ENCODE measurements around the gene AGTR1. TPM values are rescaled to one million over a fixed set of nuclear protein-coding genes. Genes with fewer than 3 reads are reported as not detected.
A peak's percentile ranks its signal among the peaks of the same experiment; 100 is the strongest.
"Not testable (repeated sequence)": the region's sequence is repeated elsewhere in the genome, so short reads cannot be mapped to it uniquely, and the experiment has no call there.

AGTR1 gene
- total and polyA plus RNA-seq, 3 experiments from 2014 or later, result not detected

DNA sequence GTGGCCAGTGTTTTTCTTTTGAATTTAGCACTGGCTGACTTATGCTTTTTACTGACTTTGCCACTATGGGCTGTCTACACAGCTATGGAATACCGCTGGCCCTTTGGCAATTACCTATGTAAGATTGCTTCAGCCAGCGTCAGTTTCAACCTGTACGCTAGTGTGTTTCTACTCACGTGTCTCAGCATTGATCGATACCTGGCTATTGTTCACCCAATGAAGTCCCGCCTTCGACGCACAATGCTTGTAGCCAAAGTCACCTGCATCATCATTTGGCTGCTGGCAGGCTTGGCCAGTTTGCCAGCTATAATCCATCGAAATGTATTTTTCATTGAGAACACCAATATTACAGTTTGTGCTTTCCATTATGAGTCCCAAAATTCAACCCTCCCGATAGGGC lies 43.5 kb downstream of the AGTR1 start:
- H3K27me3 Mint-ChIP-seq, result no peaks in the 10 kb centered on the region
- H3K27me3 ChIP-seq (ENCODE audit: insufficient read depth, low read length, poor library complexity, severe bottlenecking), result no peaks in the 10 kb centered on the region
- no peak overlapping the region for H3K27ac ChIP-seq (ENCODE audit: low read depth, low read length)
- CTCF ChIA-PET, result no interaction called here
- peaks cover 0 to 5% (median 0%) of the 10 kb centered on the region in 5 donors for H3K9me3 Mint-ChIP-seq
- H3K4me3 Mint-ChIP-seq, result no peak overlapping the region
- POLR2A ChIA-PET, result no interaction called here
- H3K36me3 Mint-ChIP-seq, result no peaks in the 10 kb centered on the region
- H3K9me3 ChIP-seq (ENCODE audit: low read length), result no peaks in the 10 kb centered on the region
- no peak overlapping the region for H3K4me3 ChIP-seq (ENCODE audit: low read length)
- no peak for DNase-seq
- H3K4me1 ChIP-seq (ENCODE audit: insufficient read depth, low read length), result no peaks in the 10 kb centered on the region
- H3K27ac Mint-ChIP-seq, result no peak overlapping the region
- H3K4me1 Mint-ChIP-seq, result no peaks in the 10 kb centered on the region
- no peaks in the 10 kb centered on the region for H3K36me3 ChIP-seq (ENCODE audit: insufficient read depth, low read length)

DNA sequence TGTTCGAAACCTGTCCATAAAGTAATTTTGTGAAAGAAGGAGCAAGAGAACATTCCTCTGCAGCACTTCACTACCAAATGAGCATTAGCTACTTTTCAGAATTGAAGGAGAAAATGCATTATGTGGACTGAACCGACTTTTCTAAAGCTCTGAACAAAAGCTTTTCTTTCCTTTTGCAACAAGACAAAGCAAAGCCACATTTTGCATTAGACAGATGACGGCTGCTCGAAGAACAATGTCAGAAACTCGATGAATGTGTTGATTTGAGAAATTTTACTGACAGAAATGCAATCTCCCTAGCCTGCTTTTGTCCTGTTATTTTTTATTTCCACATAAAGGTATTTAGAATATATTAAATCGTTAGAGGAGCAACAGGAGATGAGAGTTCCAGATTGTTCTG lies 44.4 kb downstream of the AGTR1 start:
- H3K36me3 Mint-ChIP-seq, result no peaks in the 10 kb centered on the region
- no peak overlapping the region for H3K4me3 Mint-ChIP-seq
- peaks cover 0 to 7% (median 0%) of the 10 kb centered on the region in 5 donors for H3K9me3 Mint-ChIP-seq
- H3K27ac Mint-ChIP-seq, result no peak overlapping the region
- no peak overlapping the region for H3K27ac ChIP-seq (ENCODE audit: low read depth, low read length)
- H3K27me3 Mint-ChIP-seq, result no peaks in the 10 kb centered on the region
- CTCF ChIA-PET, result no interaction called here
- H3K27me3 ChIP-seq (ENCODE audit: insufficient read depth, low read length, poor library complexity, severe bottlenecking), result no peaks in the 10 kb centered on the region
- DNase-seq, result no peak
- H3K9me3 ChIP-seq (ENCODE audit: low read length), result no peaks in the 10 kb centered on the region
- no peak overlapping the region for H3K4me3 ChIP-seq (ENCODE audit: low read length)
- POLR2A ChIA-PET, result no interaction called here
- H3K36me3 ChIP-seq (ENCODE audit: insufficient read depth, low read length), result no peaks in the 10 kb centered on the region
- no peaks in the 10 kb centered on the region for H3K4me1 ChIP-seq (ENCODE audit: insufficient read depth, low read length)
- H3K4me1 Mint-ChIP-seq, result no peaks in the 10 kb centered on the region

DNA sequence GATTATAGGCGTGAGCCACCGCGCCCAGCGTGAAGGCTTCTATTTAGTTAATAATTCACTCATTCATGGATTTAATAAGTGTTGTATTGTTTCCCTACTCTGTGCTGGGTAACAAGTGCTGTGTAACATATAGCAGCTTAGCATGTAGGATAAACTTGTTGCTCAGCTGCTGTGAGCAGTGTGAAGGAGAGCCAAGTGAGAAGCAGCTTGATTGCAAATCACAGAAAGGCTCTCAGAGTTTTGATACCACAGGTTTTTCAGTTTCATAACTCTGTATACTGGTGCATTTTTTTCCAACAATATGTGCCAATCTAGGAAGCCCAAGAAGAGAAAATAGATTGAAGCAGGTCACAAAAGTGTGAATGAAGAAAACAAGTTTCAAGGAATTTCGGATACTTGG lies 48.4 kb downstream of the AGTR1 start:
- H3K27me3 ChIP-seq (ENCODE audit: insufficient read depth, low read length, poor library complexity, severe bottlenecking), result no peaks in the 10 kb centered on the region
- Mint-ChIP-seq H3K4me1 (no peaks in the 10 kb centered on the region), H3K36me3 (no peaks in the 10 kb centered on the region), H3K9me3 (peaks cover 0 to 2% (median 0%) of the 10 kb centered on the region in 5 donors), H3K4me3 (no peak overlapping the region), H3K27ac (no peak overlapping the region), H3K27me3 (peaks cover 0 to 2% of the 10 kb centered on the region in 2 donors)
- POLR2A ChIA-PET, result no interaction called here
- H3K4me3 ChIP-seq (ENCODE audit: low read length), result no peak overlapping the region
- no peak overlapping the region for H3K27ac ChIP-seq (ENCODE audit: low read depth, low read length)
- H3K9me3 ChIP-seq (ENCODE audit: low read length), result no peaks in the 10 kb centered on the region
- CTCF ChIA-PET, result no interaction called here
- H3K4me1 ChIP-seq (ENCODE audit: insufficient read depth, low read length), result no peaks in the 10 kb centered on the region
- DNase-seq, result no peak
- H3K36me3 ChIP-seq (ENCODE audit: insufficient read depth, low read length), result no peaks in the 10 kb centered on the region

DNA sequence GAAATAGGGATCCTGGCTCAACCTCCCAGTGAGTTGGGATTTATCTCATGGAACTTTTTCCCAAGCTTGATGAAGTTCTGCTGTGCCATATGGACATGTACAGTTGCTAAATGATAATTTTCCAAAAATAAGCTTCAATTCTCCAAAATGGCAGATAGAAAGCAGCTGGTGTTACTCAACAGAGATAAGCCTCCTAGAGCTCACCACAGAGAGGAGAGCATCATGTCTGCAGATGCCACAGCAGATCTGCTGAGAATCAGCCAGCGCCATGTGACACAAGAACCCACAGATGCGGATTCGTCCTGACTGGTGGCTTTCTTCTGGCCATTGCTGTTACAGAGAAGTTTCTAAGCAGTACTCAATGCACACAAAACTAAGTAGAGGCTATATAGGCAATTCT lies 50.6 kb downstream of the AGTR1 start:
- H3K4me1 ChIP-seq (ENCODE audit: insufficient read depth, low read length), result no peaks in the 10 kb centered on the region
- H3K27me3 ChIP-seq (ENCODE audit: insufficient read depth, low read length, poor library complexity, severe bottlenecking), result no peaks in the 10 kb centered on the region
- H3K9me3 ChIP-seq (ENCODE audit: low read length), result no peaks in the 10 kb centered on the region
- CTCF ChIA-PET, result no interaction called here
- Mint-ChIP-seq H3K4me1 (no peaks in the 10 kb centered on the region), H3K27me3 (peaks cover 0 to 2% of the 10 kb centered on the region in 2 donors), H3K9me3 (peaks cover 0 to 5% (median 0%) of the 10 kb centered on the region in 5 donors), H3K27ac (no peak overlapping the region), H3K4me3 (no peak overlapping the region), H3K36me3 (no peaks in the 10 kb centered on the region)
- POLR2A ChIA-PET, result no interaction called here
- H3K27ac ChIP-seq (ENCODE audit: low read depth, low read length), result no peak overlapping the region
- no peaks in the 10 kb centered on the region for H3K36me3 ChIP-seq (ENCODE audit: insufficient read depth, low read length)
- no peak overlapping the region for H3K4me3 ChIP-seq (ENCODE audit: low read length)
- DNase-seq, result no peak

DNA sequence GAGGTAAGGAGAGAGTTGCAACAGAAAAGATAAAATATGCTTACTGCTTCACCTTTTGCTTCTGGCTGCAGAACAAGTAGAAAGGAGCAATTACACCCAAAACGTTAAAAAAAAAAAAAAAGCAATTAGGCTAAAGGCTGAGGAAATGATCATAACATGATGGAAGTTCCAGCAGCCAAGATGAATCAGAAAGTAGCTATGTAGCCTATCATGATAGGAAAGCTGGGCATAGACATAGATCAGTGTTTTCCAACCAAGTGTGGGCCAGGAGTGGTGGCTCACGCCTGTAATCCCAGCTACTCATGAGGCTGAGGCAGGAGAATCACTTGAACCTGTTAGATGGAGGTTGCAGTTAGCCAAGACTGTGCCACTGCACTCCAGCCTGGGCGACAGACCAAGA lies 52.6 kb downstream of the AGTR1 start:
- no peaks in the 10 kb centered on the region for H3K4me1 Mint-ChIP-seq
- no peaks in the 10 kb centered on the region for H3K36me3 Mint-ChIP-seq
- Histone ChIP-seq H3K36me3 (ENCODE audit: insufficient read depth, low read length) (no peaks in the 10 kb centered on the region), H3K27ac (ENCODE audit: low read depth, low read length) (no peak overlapping the region), H3K4me1 (ENCODE audit: insufficient read depth, low read length) (no peaks in the 10 kb centered on the region), H3K4me3 (ENCODE audit: low read length) (no peak overlapping the region), H3K9me3 (ENCODE audit: low read length) (no peaks in the 10 kb centered on the region), H3K27me3 (ENCODE audit: insufficient read depth, low read length, poor library complexity, severe bottlenecking) (no peaks in the 10 kb centered on the region)
- H3K27me3 Mint-ChIP-seq, result peaks cover 0 to 2% of the 10 kb centered on the region in 2 donors
- no peak overlapping the region for H3K4me3 Mint-ChIP-seq
- no peak for DNase-seq
- H3K9me3 Mint-ChIP-seq, result peaks cover 0 to 7% (median 0%) of the 10 kb centered on the region in 5 donors
- no peak overlapping the region for H3K27ac Mint-ChIP-seq
- CTCF ChIA-PET, result no interaction called here
- POLR2A ChIA-PET, result no interaction called here

DNA sequence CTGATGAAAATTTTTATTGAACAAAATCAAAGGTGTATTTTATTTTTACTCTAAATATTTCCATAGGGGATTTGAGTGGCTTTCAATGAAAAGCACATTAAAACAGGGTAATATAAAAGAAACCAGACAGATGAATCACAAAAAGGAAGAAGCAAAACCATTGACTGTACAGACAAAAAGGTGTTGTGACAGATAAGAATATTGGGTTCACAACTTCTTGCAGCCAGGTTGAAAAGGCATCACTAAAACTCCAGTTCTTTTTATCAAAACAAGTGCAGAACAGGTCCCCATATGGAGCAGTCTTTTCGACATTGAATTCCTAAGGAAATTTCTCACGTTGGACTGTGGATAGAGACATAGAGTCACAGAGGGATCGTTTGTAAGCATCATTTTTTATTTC lies 53.8 kb downstream of the AGTR1 start:
- H3K27me3 ChIP-seq (ENCODE audit: insufficient read depth, low read length, poor library complexity, severe bottlenecking), result no peaks in the 10 kb centered on the region
- no peak overlapping the region for H3K4me3 Mint-ChIP-seq
- no peak for DNase-seq
- no peaks in the 10 kb centered on the region for H3K9me3 ChIP-seq (ENCODE audit: low read length)
- peaks cover 0 to 4% (median 0%) of the 10 kb centered on the region in 5 donors for H3K9me3 Mint-ChIP-seq
- no peaks in the 10 kb centered on the region for H3K36me3 ChIP-seq (ENCODE audit: insufficient read depth, low read length)
- no peak overlapping the region for H3K27ac ChIP-seq (ENCODE audit: low read depth, low read length)
- H3K27me3 Mint-ChIP-seq, result peaks cover 0 to 2% of the 10 kb centered on the region in 2 donors
- no peaks in the 10 kb centered on the region for H3K4me1 Mint-ChIP-seq
- ChIA-PET POLR2A (no interaction called here), CTCF (no interaction called here)
- H3K4me1 ChIP-seq (ENCODE audit: insufficient read depth, low read length), result no peaks in the 10 kb centered on the region
- no peak overlapping the region for H3K4me3 ChIP-seq (ENCODE audit: low read length)
- H3K36me3 Mint-ChIP-seq, result no peaks in the 10 kb centered on the region
- H3K27ac Mint-ChIP-seq, result no peak overlapping the region

DNA sequence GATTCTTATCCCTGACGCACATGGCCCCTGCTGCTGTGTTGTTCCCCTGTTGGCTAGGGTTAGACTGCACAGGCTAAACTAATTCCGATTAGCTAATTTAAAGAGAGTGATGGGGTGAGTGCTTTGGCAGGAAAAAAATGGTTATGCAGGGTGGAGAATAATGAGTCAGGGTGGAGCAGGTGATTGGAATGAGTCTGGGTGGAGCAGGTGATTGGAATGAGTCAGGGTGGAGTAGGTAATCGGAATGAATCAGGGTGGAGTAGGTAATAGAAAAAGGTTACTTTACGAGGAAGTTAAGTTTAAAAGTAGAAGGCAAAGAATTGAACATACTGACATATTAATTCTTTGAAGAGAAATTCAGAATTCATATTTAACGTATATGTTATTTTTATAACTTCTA lies 55.7 kb downstream of the AGTR1 start:
- CTCF ChIA-PET, result not testable (repeated sequence)

DNA sequence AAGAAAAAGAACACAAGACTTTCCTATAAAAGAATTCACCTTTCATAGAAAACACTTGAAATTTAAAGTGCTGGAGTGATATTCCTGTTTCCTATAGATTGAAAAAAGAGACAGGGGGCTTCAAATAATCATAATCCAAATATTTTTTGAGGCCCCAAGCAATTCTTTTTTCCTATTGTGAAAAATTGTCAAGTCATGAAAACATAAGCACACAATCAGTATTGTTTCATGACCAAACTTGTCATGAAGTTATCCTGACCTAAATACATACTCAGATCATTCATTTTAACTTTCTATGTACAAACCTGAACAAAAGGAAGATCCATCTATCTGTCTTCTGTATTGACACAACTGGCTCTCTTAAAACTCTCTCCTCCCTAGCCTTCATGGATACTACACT lies 57.9 kb downstream of the AGTR1 start:
- no peaks in the 10 kb centered on the region for H3K36me3 Mint-ChIP-seq
- no peak overlapping the region for H3K4me3 Mint-ChIP-seq
- H3K27me3 ChIP-seq (ENCODE audit: insufficient read depth, low read length, poor library complexity, severe bottlenecking), result no peaks in the 10 kb centered on the region
- H3K4me3 ChIP-seq (ENCODE audit: low read length), result no peak overlapping the region
- no peaks in the 10 kb centered on the region for H3K4me1 ChIP-seq (ENCODE audit: insufficient read depth, low read length)
- ChIA-PET CTCF (no interaction called here), POLR2A (no interaction called here)
- no peak overlapping the region for H3K27ac Mint-ChIP-seq
- no peak overlapping the region for H3K27ac ChIP-seq (ENCODE audit: low read depth, low read length)
- no peaks in the 10 kb centered on the region for H3K9me3 ChIP-seq (ENCODE audit: low read length)
- H3K27me3 Mint-ChIP-seq, result peaks cover 0 to 2% of the 10 kb centered on the region in 2 donors
- no peaks in the 10 kb centered on the region for H3K4me1 Mint-ChIP-seq
- DNase-seq, result no peak
- H3K36me3 ChIP-seq (ENCODE audit: insufficient read depth, low read length), result no peaks in the 10 kb centered on the region
- peaks cover 0 to 4% (median 0%) of the 10 kb centered on the region in 5 donors for H3K9me3 Mint-ChIP-seq

More for the DNA sequence above, 55.7 kb downstream of the AGTR1 start:
- H3K4me3 Mint-ChIP-seq; H3K9me3 ChIP-seq (ENCODE audit: low read length); H3K4me3 ChIP-seq (ENCODE audit: low read length); H3K27ac ChIP-seq (ENCODE audit: low read depth, low read length); H3K27me3 Mint-ChIP-seq; H3K9me3 Mint-ChIP-seq; H3K27me3 ChIP-seq (ENCODE audit: insufficient read depth, low read length, poor library complexity, severe bottlenecking); H3K4me1 ChIP-seq (ENCODE audit: insufficient read depth, low read length); H3K36me3 ChIP-seq (ENCODE audit: insufficient read depth, low read length); H3K36me3 Mint-ChIP-seq; DNase-seq; POLR2A ChIA-PET; H3K4me1 Mint-ChIP-seq: not testable (repeated sequence)
- peak overlapping the region in 1 of 8 donors; percentile 7 for H3K27ac Mint-ChIP-seq

DNA sequence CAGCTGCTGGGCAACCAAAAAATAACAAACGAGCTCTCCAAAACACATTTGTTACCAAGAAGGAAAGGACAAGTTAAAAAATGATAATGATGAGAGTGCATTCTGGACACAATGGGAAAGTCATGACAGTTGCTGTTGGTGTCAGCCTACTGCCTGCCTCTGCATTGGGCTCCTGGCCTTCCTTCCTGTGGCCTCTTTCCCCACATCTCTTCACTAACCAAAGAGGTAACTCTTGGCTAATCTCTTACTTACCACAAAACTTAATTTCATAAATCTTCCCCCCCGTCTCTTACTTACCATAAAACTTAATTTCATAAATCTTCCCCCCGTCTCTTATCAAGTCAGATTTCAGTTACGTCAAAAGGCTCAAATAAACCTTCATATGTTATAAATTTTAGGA lies 58.6 kb downstream of the AGTR1 start:
- Mint-ChIP-seq H3K4me3 (no peak overlapping the region), H3K27me3 (no peaks in the 10 kb centered on the region), H3K9me3 (peaks cover 0 to 4% (median 0%) of the 10 kb centered on the region in 5 donors), H3K36me3 (no peaks in the 10 kb centered on the region), H3K27ac (no peak overlapping the region), H3K4me1 (no peaks in the 10 kb centered on the region)
- POLR2A ChIA-PET, result no interaction called here
- no peak overlapping the region for H3K4me3 ChIP-seq (ENCODE audit: low read length)
- H3K9me3 ChIP-seq (ENCODE audit: low read length), result no peaks in the 10 kb centered on the region
- H3K4me1 ChIP-seq (ENCODE audit: insufficient read depth, low read length), result no peaks in the 10 kb centered on the region
- H3K27ac ChIP-seq (ENCODE audit: low read depth, low read length), result no peak overlapping the region
- H3K27me3 ChIP-seq (ENCODE audit: insufficient read depth, low read length, poor library complexity, severe bottlenecking), result no peaks in the 10 kb centered on the region
- no peaks in the 10 kb centered on the region for H3K36me3 ChIP-seq (ENCODE audit: insufficient read depth, low read length)
- no peak for DNase-seq
- CTCF ChIA-PET, result no interaction called here
